NCI-H146 treated with DMSO at 0.1 percent for 48 hours (cell line): Measurements from ENCODE around the gene NSUN6.
"Not testable (repeated sequence)": the region's sequence is repeated elsewhere in the genome, so short reads cannot be mapped to it uniquely, and the experiment has no call there.

Experiments used
- DNase-seq: peaks from one replicate; lab custom pipeline; 2025; ENCODE audit not compliant: unreplicated experiment; lab: John Stamatoyannopoulos, UW

The NSUN6 gene

DNA sequence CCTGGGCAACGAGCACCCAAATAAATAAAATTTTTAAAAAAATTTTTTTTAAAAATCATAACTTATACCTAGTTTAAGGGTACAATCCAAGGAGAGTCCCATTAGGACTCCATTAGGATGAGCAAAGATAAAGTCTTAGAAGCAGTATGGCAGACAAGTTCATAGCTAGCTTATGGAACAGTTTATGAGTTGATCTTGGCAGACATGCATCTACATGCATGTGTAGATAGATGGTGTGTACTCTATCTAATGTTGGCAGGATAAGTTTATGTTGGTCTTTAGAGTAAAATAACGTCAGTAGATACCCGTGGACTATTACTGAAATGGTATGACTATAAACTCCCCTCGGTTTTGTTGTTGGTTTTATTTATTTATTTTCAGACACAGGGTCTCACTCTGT is 40.2 kb downstream of the NSUN6 start:
- no peak for DNase-seq

DNA sequence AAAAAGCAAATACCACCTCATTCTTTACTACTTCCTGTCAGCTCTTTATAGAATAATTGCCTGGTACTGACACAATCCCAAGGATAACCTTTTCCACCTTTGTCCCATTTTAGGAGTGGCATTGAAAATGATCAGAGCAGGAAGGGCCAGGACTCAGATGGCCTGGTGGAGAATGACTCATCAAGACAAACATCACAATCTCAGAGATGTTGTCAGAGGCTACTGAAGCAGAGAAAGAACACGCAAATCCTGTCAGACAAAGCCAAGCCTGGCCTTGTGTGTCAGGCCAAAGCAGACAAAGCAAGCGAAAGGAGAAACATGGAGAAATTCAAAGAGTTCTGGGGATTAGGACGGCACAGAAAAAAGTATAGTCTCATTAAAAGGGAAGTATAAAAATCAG is 40.9 kb downstream of the NSUN6 start:
- peak; percentile 98 for DNase-seq

DNA sequence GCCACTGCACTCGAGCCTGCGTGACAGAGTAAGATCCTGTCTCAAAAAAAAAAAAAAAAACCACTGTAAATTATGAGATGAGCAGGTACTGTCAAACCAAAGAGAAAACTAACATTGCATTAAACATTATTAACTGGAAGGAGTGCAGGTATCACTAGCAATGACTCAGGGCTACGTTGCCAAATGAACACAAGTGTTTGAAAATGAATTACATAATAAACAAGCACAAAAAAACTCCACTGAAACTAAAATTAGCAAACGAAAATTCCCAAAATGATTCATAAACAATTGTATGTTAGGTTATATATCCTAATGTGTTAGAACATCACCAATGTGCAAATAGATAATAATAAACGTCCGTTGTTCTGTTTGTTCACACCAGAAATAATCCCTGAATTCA is 42.8 kb downstream of the NSUN6 start:
- DNase-seq = no peak

DNA sequence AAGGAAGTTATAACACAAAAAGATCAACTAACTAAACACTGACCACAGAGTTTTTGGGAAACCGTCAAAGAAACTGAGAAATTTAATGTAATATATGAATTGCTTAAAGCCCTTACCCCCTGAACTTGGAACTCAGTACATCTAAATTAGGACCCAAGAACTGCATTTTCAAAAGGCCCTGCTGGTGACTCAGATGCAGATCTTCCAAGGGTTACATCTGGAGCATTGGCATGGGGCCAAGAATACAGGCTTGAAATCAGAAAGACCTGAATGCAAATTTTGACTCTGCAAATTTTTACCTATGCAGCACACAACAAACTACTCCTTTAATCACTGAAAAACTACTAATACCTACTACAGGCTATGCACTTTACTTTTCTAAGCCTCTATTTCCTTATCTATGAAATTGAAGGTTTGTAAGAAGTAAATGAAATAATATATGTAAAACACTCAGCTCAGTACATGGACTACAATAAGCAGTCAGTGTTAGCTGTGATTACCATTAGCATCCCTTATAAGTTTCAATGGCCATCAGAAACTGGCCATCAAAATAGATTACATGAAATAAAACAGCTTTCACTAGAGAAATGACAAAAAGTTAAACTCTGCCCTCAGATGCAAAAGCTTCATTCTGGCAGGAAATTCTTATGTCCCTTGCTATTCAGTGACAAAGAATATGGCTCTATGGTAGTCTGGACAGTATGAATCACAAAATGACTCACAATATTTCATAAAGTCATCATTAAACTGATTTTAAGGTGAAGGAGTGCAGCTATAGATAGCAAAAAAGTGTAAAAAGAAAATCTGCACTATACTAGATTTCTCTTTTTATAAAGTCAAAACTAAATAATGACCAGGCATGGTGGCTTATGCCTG is 43.6 kb downstream of the NSUN6 start:
- no peak for DNase-seq

DNA sequence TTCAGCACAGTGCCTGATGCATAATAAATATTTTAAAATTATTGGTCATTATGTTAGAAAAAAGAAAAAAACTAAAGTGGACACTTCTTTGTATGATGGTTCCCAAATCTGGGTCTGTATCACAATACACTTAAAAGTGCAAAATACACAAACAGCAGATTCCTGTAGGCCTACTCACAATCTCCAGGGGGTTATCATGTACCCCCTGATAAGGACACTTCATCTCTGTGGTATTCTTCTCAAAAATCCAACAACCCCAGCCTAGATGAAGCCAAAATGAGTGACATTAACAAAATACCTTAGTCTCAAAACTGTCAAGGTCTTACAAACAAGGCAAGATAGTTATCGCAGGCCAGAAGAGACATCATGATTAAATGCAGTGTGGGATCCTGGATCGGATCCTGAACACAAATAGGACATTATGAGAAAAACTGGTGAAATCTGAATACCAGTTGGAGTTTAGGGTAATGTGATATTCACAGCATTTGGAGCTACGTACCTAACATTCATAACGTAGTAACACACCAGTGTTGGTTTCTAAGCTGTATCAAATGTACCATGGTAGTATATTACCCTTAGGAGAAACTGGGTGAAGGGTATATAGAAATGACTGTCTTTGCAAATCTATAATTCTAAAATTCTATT is 45.2 kb downstream of the NSUN6 start:
- no peak for DNase-seq

DNA sequence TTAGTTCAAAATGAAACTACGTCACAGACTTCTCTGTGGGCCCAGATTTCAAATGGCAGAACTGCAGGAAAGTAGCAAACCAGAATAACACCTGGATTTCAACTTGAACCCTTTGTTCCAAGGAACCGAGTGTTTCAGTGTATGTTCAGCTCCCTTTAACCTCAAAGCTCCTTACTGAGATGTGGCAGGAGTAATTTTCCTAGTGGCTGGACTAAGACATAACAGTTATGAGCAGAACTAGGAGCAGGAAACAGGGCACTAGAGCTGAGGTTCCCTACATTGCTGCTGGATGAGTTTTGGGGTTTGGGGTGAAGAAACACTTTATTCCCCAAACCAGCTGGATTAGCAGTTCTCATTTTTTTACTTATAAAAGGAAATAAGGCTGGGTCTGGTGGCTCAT is 50.1 kb downstream of the NSUN6 start:
- no peak for DNase-seq

DNA sequence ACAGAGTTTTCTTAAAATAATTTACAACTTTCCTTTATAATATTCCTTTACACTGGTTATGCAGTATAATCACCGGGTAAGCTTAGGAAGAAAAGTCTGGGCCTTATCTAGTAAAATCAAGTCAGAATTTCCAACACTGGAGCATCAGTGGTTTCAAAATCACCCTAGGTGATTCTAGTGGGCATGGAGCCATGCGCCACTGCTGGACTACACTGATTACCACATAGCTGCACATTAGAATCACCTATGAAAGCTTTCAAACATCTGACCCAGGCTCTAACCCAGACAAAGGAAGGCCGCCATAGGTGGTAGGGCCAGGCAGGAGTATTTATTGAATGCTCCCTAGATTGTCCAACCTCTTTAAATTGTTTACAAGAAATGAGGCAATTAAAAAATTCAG is 52.0 kb downstream of the NSUN6 start:
- no peak for DNase-seq

DNA sequence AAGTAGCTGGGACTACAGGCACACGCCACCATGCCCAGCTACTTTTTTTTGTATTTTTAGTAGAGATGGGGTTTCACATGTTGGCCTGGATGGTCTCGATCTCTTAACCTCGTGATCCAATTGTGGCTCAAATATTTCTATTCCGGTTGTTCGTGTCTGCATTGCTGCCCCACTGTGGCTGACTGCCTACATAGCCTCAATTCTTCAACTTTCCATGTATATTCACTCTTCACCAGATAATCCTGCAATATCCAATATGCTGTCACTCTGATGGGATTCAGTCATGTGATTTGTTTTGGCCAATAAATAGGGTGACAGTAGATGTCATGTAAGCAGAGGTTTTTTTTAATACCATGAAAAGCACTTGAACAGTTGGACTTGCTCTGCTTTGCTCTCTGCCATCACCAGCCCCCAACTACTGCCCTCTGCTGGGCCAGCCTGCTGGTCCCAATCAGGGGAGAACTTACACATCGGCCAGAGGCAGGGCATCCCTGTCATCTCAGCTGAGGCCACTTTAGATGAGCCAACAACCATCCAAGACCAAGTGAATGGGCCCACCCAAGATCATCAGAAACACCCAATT is 56.7 kb downstream of the NSUN6 start:
- no peak for DNase-seq

DNA sequence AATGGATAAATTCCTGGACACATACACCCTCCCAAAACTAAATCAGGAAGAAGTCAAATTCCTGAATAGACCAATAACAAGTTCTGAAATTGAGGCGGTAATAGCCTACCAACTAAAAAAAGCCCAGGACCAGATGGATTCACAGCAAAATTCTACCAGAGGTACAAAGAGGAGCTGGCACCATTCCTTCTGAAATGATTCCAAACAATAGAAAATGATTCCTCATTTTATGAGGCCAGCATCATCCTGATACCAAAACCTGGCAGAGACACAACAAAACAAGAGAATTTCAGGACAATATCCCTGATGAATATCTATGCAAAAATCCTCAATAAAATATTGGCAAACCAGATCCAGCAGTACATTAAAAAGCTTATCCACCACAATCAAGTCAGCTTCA is 60.2 kb downstream of the NSUN6 start:
- DNase-seq = not testable (repeated sequence)

DNA sequence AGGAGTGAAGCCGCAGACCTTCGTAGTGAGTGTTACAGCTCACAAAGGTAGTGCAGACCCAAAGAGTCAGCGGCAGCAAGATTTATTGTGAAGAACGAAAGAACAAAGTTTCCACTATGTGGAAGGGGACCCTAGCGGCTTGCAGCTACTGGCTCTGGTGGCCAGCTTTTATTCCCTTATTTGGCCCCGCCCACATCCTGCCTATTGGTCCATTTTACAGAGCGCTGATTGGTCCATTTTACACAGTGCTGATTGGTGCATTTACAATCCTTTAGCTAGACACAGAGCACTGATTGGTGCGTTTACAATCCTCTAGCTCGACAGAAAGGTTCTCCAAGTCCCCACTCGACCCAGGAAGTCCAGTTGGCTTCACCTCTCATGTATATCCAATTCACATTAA is 64.8 kb downstream of the NSUN6 start:
- not testable (repeated sequence) for DNase-seq

DNA sequence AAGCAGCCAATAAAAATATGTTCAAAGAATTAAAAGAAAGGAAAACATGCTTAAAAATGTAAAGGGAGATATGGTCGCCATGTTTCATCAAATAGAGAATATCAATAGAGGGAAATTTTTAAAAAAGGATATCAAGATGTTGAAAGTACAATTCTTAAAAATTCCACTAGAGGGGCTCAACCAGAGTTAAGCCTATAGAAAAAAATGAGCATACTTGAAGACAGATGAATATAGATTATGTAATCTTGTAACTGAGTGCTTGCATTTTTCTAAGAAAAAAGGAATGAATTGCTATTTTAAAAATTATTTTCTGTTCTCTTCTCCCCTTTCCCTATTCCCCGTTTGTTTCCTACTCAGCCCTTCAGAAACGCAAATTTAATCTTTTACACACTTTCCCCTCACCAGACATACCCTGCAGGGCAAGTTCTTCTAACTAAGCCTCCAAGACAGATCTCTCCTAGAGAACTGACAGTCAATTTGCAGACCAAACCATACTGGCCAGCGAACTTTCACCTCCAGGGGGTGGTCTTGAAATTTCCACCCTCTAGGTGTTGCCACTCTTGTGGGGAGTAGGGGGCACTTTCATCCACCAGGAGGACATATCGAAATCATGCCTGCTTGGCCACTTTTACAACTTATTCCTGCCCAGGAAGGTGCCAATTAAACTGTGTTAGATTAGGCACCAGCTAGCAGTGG is 67.7 kb downstream of the NSUN6 start:
- no peak for DNase-seq

DNA sequence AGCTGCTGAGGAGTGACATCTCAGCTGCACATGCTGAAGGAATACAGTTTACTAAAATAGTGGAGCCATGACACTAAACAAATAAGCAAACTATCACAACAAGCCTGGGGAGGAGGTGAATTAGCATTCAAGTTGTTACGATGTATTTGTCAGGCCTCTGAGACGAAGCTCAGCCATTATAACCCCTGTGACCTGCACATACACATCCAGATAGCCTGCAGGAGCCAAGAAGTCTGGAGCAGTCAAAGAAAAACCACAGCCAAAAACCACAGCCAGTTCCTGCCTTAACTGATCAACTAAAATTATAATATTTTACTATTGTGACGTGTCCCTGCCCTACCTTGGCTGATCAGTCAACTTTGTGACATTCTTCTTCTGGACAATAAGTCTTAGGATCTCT is 68.6 kb downstream of the NSUN6 start:
- DNase-seq = no peak

DNA sequence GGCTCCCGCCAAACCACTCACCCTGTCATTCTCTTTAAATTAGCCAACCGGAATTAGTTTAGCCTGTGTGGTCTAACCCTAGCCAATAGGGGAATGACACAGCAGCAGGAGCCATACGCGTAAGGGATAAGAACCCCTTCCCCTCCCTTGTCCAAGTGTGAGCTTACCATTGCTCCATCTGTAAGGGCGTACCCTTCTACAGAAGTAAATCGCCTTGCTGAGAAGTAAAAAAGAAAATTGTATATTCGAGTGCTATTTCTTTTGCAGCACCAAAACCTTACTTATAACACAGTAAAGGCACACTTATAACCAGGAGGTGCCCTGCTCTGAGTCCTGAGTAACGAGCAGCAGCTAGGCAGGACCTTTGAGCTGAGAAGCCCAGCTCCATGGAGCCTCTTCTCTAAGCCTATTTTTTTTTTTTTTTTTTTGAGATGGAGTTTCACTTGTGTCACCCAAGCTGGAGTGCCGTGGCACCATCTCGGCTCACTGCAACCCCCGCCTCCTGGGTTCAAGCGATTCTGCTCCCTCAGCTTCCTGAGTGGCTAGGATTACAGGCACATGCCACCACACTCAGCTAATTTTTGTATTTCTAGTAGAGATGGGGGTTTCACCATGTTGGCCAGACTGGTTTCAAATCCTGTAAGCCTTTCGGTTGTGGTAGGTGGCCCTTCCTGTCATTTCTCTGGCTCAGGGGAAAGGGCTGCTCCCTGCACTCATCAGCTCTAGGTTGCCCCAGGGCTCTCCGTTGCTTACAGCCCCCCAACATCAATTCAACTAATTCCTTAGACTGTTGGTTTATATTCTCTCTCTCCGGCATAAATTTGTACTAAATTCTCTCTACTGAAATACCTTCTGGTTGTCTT is 73.3 kb downstream of the NSUN6 start:
- DNase-seq = no peak

DNA sequence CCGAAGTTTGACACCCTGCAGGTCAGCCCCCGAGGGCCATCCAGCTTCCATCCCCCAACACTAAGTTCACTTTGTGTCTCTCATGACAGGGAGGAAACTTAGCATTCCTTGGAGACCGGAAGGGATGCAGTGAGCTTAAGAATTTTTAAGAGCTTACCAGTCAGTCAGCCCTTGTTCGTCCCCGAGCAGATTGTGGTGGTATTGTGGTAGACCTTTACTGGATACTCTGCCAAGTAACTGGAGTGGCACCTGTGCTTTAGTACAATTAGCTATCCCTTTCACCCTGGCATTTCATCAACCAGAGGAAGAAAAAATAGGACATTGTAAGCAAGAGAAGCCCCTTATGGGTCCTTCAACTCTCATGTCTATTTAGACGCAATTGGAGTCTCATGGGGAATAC is 74.8 kb downstream of the NSUN6 start:
- no peak for DNase-seq

DNA sequence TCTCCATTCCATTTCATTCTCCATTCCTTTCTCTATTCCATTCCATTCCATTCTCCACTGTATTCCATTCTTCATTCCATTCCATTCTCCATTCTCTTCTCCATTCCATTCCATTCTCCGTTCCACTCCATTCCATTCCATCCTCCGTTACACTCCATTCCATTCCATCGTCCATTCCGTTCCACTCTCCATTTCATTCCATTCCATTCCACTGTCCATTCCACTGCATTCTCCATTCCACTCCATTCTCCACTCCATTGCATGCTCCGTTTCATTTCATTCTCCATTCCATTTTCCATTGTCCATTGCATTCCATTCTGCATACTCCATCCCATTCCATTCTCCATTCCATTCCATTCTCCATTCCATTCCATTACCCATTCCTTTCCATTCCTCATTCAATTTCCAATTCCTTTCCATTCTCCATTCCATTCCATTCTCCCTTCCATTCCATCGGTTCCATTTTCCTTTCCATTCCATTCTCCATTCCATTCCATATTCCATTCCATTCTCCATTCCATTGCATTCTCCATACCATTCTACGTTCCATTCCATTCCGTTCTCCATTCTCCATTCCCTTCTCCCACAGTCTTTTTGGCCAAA is 78.3 kb downstream of the NSUN6 start:
- DNase-seq = no peak

DNA sequence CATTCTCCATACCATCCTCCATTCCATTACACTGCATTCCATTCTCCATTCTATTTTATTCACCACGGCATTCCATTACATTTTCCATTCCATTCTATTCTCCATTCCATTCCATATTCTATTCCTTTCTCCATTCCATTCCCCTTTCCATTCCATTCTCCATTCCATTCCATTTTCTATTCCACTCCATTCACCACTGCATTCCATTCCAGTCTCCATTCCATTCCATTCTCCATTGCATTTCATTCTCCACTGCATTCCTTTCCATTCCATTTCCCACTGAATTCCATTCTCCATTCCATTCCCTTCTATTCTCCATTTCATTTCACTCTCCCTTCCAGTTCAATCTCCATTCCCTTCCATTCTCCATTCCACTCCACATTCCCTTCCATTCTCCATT is 79.6 kb downstream of the NSUN6 start:
- no peak for DNase-seq

DNA sequence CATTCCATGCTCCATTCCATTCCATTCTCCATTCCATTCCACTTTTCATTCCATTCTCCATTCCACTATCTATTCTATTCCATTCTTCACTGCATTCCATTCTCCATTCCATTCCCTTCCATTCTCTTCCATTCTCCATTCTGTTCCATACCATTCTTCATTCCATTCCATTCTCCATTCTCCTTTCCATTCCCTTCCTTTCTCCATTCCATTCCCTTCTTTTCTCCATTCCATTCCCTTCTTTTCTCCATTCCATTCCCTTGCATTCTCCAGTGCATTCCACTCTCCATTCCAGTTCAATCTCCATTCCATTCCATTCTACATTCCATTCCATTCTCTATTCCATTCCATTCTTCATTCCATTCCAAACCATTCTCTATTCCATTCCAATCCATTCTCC is 80.3 kb downstream of the NSUN6 start:
- DNase-seq = no peak

DNA sequence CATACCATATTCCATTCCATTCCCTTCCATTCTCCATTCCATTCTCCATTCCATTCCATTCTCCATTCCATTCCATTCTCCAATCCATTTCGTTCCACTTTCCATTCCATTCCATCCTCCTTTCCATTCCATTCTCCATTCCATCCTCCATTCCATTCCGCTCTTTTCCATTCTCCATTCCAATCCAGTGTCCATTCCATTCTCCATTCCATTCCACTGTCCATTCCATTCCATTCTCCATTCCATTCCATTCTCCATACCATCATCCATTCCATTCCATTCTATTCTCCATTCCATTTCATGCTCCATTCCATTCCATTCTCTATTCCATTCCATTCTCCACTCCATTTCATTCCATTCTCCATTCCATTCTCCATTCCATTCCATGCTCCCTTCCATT is 81.0 kb downstream of the NSUN6 start:
- DNase-seq = not testable (repeated sequence)

DNA sequence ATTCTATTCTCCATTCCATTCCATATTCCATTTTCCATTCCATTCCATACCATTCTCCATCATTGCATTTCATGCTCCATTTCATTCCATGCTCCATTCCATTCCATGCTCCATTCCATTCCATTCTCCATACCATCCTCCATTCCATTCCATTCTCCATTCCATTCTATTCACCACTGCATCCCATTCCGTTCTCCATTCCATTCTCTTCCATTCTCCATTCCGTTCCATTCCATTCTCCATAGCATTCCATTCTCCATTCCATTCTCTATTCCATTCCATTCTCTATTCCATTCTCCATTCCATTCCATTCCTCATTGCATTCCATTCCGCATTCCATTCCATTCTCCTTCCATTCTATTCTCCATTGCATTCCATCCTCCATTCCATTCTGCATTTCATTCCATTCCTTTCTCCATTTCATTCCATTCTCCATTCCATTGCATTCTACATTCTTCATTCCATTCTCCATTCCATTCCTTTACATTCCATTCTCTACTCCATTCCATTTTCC is 84.0 kb downstream of the NSUN6 start:
- no peak for DNase-seq

DNA sequence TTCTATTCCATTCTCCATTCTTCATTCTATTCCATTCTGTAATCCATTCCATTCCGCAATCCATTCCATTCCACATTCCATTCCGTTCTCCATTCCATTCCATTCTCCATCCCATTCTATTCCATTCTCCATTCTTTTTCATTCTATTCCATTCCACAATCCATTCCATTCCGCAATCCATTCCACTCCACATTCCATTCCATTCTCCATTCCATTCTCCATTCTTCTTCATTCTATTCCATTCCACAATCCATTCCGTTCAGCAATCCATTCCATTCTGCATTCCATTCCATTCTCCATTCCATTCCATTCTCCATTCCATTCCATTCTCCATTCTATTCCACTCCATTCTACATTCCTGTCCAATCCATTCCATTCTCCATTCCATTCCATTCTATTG is 85.2 kb downstream of the NSUN6 start:
- DNase-seq = no peak
